Activated B cell treated with CpG ODN at 0.5 μM for 24 hours (primary cell): ENCODE data around the gene PRELP. TPM values are rescaled to one million over a fixed set of nuclear protein-coding genes. Genes with fewer than 3 reads are reported as not detected.

Experiments
- ATAC-seq: fragments of 200-7000 bp; cut with Tn5 transposase; one replicate; pipeline ENCODE4 v1.10.0; 2021; ENCODE audit warnings: low read depth, mild to moderate bottlenecking, moderate library complexity
- CTCF ChIA-PET: fragments of 350-600 bp; sonication (Branson Sonifier 250); formaldehyde crosslinking; loops from one replicate; lab custom pipeline; 2021; ENCODE audit warnings: antibody characterized with exemption; lab: Charles Lee
- POLR2A ChIA-PET: fragments of 350-600 bp; sonication (Branson Sonifier 250); formaldehyde crosslinking; loops from one replicate; lab custom pipeline; 2021; ENCODE audit warnings: antibody characterized with exemption; lab: Charles Lee
- DNase-seq: peaks from one replicate; pipeline ENCODE4 v3.0.0; 2022
- H3K27ac Mint-ChIP-seq: one replicate; pipeline ENCODE4 v1.8.0; 2020; ENCODE audit warnings: mixed read lengths
- H3K27me3 Mint-ChIP-seq: one replicate; pipeline ENCODE4 v1.8.0; 2021; ENCODE audit warnings: mixed read lengths
- H3K36me3 Mint-ChIP-seq: one replicate; pipeline ENCODE4 v1.8.0; 2021; ENCODE audit warnings: low read depth, mixed read lengths
- H3K4me1 Mint-ChIP-seq: one replicate; pipeline ENCODE4 v1.8.0; 2021; ENCODE audit warnings: mixed read lengths
- H3K4me3 Mint-ChIP-seq: one replicate; pipeline ENCODE4 v1.8.0; 2020; ENCODE audit warnings: mild to moderate bottlenecking, mixed read lengths
- H3K9me3 Mint-ChIP-seq: one replicate; pipeline ENCODE4 v1.8.0; 2020; ENCODE audit warnings: mixed read lengths
- intact Hi-C: fragments of 100-400 bp; cut with micrococcal nuclease; formaldehyde crosslinking; loops from one replicate; pipeline ENCODE4 v1.15.1; 2024
- total RNA-seq: library from RNA; stranded (reverse); gene quantifications from 2 replicates; pipeline ENCODE4 v1.2.3, GENCODE V29; 2022
- TF ChIP-seq, protein P1 (sequence below): fragments of 200-600 bp; IDR thresholded peaks from one replicate; pipeline ENCODE4 v1.8.0; 2022; ENCODE audit warnings: antibody characterized with exemption, mild to moderate bottlenecking

PRELP gene
- total RNA-seq, 1 donor from 2014 or later, result not detected

DNA sequence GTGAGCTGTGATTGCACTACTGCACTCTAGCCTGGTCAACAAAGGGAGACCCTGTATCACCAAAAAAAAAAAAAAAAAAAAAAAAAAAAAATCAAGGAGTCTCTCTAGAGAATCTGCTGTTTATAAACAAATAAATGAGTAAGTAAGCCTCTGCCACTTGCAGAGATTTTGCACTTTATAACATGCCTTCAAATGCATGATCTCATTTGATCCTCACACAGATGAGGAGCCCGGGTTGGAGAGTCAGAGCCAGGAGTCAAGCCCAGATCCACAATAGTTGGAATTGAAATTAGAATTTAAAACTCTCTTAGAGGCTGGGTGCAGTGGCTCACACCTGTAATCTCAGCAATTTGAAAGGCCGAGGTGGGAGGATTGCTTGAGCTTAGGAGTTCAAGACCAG lies 4.0 kb downstream of the PRELP start:
- CTCF ChIA-PET, result interaction anchor here (1.9 kb wide), 1 partner anchor 137 kb away, joined by 5 read pairs; no protein-coding TSS in a partner anchor
- Mint-ChIP-seq H3K27ac (no peak overlapping the region), H3K4me3 (no peak overlapping the region), H3K9me3 (no peaks in the 10 kb centered on the region), H3K27me3 (peaks cover 15% of the 10 kb centered on the region), H3K4me1 (peaks cover 18% of the 10 kb centered on the region), H3K36me3 (no peaks in the 10 kb centered on the region)
- POLR2A ChIA-PET, result interaction anchor here (1.2 kb wide), 1 partner anchor 209 kb away, joined by 3 read pairs; no protein-coding TSS in a partner anchor
- intact Hi-C loops, result no loop called here
- TF ChIP-seq, protein P1, sequence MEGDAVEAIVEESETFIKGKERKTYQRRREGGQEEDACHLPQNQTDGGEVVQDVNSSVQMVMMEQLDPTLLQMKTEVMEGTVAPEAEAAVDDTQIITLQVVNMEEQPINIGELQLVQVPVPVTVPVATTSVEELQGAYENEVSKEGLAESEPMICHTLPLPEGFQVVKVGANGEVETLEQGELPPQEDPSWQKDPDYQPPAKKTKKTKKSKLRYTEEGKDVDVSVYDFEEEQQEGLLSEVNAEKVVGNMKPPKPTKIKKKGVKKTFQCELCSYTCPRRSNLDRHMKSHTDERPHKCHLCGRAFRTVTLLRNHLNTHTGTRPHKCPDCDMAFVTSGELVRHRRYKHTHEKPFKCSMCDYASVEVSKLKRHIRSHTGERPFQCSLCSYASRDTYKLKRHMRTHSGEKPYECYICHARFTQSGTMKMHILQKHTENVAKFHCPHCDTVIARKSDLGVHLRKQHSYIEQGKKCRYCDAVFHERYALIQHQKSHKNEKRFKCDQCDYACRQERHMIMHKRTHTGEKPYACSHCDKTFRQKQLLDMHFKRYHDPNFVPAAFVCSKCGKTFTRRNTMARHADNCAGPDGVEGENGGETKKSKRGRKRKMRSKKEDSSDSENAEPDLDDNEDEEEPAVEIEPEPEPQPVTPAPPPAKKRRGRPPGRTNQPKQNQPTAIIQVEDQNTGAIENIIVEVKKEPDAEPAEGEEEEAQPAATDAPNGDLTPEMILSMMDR, result no peak
- ATAC-seq (no peak), DNase-seq (no peak)

- H3K9me3 Mint-ChIP-seq, result no peaks in the 10 kb centered on the region
- H3K36me3 Mint-ChIP-seq, result no peaks in the 10 kb centered on the region
- ChIA-PET POLR2A (interaction anchor here (0.5 to 1.2 kb wide), 3 partner anchors 207 to 1525 kb away, joined by 3 to 7 read pairs (median 3); no protein-coding TSS in a partner anchor), CTCF (interaction anchor here (0.7 to 1.9 kb wide), 2 partner anchors 137 to 210 kb away, joined by 3 to 5 read pairs; no protein-coding TSS in a partner anchor)
- H3K27me3 Mint-ChIP-seq, result peaks cover 11% of the 10 kb centered on the region
- no peak for DNase-seq
- no peak for ATAC-seq
- no peak overlapping the region for H3K4me3 Mint-ChIP-seq
- TF ChIP-seq, protein P1, result no peak
- no peak overlapping the region for H3K27ac Mint-ChIP-seq
- H3K4me1 Mint-ChIP-seq, result peaks cover 18% of the 10 kb centered on the region
- intact Hi-C loops, result no loop called here
Observed at GRCh38 chr1:203480084-203480483, 4.5 kb downstream of the PRELP start.

GRCh38 chr1:203480525-203481084 lies 5.0 kb downstream of the PRELP start:
- Mint-ChIP-seq H3K36me3 (no peaks in the 10 kb centered on the region), H3K4me1 (peaks cover 18% of the 10 kb centered on the region), H3K4me3 (no peak overlapping the region), H3K27ac (no peak overlapping the region), H3K9me3 (no peaks in the 10 kb centered on the region), H3K27me3 (peaks cover 8% of the 10 kb centered on the region)
- TF ChIP-seq, protein P1, result no peak
- POLR2A ChIA-PET, result interaction anchor here (0.5 to 1.2 kb wide), 3 partner anchors 208 to 1526 kb away, joined by 3 to 7 read pairs (median 3); no protein-coding TSS in a partner anchor
- ATAC-seq (peak; percentile 54), DNase-seq (no peak)
- CTCF ChIA-PET, result interaction anchor here (0.7 to 1.9 kb wide), 2 partner anchors 138 to 210 kb away, joined by 3 to 5 read pairs; no protein-coding TSS in a partner anchor
- intact Hi-C loops, result no loop called here

- H3K27ac Mint-ChIP-seq, result no peak overlapping the region
- H3K9me3 Mint-ChIP-seq, result no peaks in the 10 kb centered on the region
Observed at GRCh38 chr1:203481196-203481595, 5.6 kb downstream of the PRELP start.

More at GRCh38 chr1:203481196-203481595, 5.6 kb downstream of the PRELP start:
- ChIA-PET CTCF (interaction anchor here (0.5 kb wide), 1 partner anchor 46 kb away, joined by 3 read pairs; no protein-coding TSS in a partner anchor), POLR2A (interaction anchor here (1.0 kb wide), 1 partner anchor 208 kb away, joined by 3 read pairs; no protein-coding TSS in a partner anchor)
- intact Hi-C loops, result no loop called here
- no peak overlapping the region for H3K4me3 Mint-ChIP-seq
- TF ChIP-seq, protein P1, result no peak
- ATAC-seq (no peak), DNase-seq (no peak)
- H3K27me3 Mint-ChIP-seq, result peaks cover 4% of the 10 kb centered on the region
- peaks cover 18% of the 10 kb centered on the region for H3K4me1 Mint-ChIP-seq
- no peaks in the 10 kb centered on the region for H3K36me3 Mint-ChIP-seq
